H1 (cell line): ENCODE data around the gene SNX13. TPM values are rescaled to one million over a fixed set of nuclear protein-coding genes. Genes with fewer than 3 reads are reported as not detected.

Experiments
- CTCF ChIA-PET: fragments of 300-600 bp; sonication (Branson Sonifier 250); formaldehyde crosslinking; loops from one replicate; lab custom pipeline; 2021; ENCODE audit not compliant: partially characterized antibody; lab: Charles Lee
- POLR2A ChIA-PET: fragments of 300-600 bp; sonication (Branson Sonifier 250); formaldehyde crosslinking; loops from one replicate; lab custom pipeline; 2021; ENCODE audit warnings: inconsistent platforms; ENCODE audit not compliant: partially characterized antibody; lab: Charles Lee
- DNase-seq, 2 experiments: peaks; one replicate each; pipeline versions ENCODE4 v3.0.0 to v3.0.0-alpha.2; 2010 to 2022; ENCODE audit warnings: low spot score in 2 of 2, low read depth in 1 of 2, mixed read lengths in 1 of 2
- FAIRE-seq: peaks from 2 replicates; lab custom pipeline; 2011; peaks lifted over from hg19 to GRCh38; lab: Jason Lieb, UNC
- H2AFZ ChIP-seq: 2 replicates; pipeline ENCODE4 v1.8.1; 2012; ENCODE audit warnings: low read length, inconsistent platforms
- H2AK5ac ChIP-seq: 2 replicates; pipeline ENCODE4 v1.6.1; 2013; ENCODE audit warnings: low read depth, low read length
- H2BK120ac ChIP-seq: replicated peaks from 2 replicates; pipeline ENCODE3; 2013; ENCODE audit warnings: low read depth, low read length, inconsistent platforms
- H2BK12ac ChIP-seq: 2 replicates; pipeline ENCODE4 v1.6.1; 2013; ENCODE audit warnings: low read depth, low read length
- H2BK15ac ChIP-seq: 2 replicates; pipeline ENCODE4 v1.6.1; 2013; ENCODE audit warnings: low read length
- H2BK20ac ChIP-seq: 2 replicates; pipeline ENCODE4 v1.6.1; 2013; ENCODE audit warnings: low read length
- H2BK5ac ChIP-seq: 2 replicates; pipeline ENCODE4 v1.6.1; 2013; ENCODE audit warnings: low read depth, low read length
- H3K14ac ChIP-seq: 2 replicates; pipeline ENCODE4 v1.6.1; 2013; ENCODE audit warnings: inconsistent platforms; ENCODE audit not compliant: insufficient read length
- H3K18ac ChIP-seq: 2 replicates; pipeline ENCODE4 v1.6.1; 2013; ENCODE audit warnings: low read length; ENCODE audit errors: extremely low read depth
- H3K23ac ChIP-seq: 2 replicates; pipeline ENCODE4 v1.6.1; 2013; ENCODE audit warnings: inconsistent platforms; ENCODE audit not compliant: insufficient read length
- H3K23me2 ChIP-seq: 2 replicates; pipeline ENCODE4 v1.6.1; 2013; ENCODE audit warnings: low read depth, low read length
- H3K27ac ChIP-seq: 2 replicates; pipeline ENCODE4 v1.6.1; 2011; ENCODE audit warnings: low read depth, low read length, inconsistent platforms
- H3K27me3 ChIP-seq, 4 experiments: replicated peaks in 1 of 4; 1 replicate in 1 of 4; 2 replicates in 3 of 4; pipeline versions ENCODE4 v1.6.1 to v1.8.1; 2011 to 2013; ENCODE audit warnings: low read length in 3 of 4, mild to moderate bottlenecking in 3 of 4, inconsistent platforms in 2 of 4, mixed read lengths in 2 of 4, moderate library complexity in 1 of 4; ENCODE audit not compliant: control insufficient read depth in 3 of 4, insufficient read depth in 3 of 4; ENCODE audit errors: extremely low read depth in 1 of 4
- H3K36me3 ChIP-seq, 4 experiments: 2 replicates each; pipeline versions ENCODE4 v1.6.1 to v1.8.1; 2011 to 2013; ENCODE audit warnings: mild to moderate bottlenecking in 4 of 4, low read length in 3 of 4, moderate library complexity in 2 of 4, control low read depth in 1 of 4, inconsistent platforms in 1 of 4; ENCODE audit not compliant: insufficient read depth in 4 of 4, control insufficient read depth in 2 of 4
- H3K4ac ChIP-seq: replicated peaks from 2 replicates; pipeline ENCODE3; 2013; ENCODE audit warnings: low read length, low read depth, mixed read lengths, inconsistent platforms; ENCODE audit not compliant: insufficient read length
- H3K4me1 ChIP-seq, 4 experiments: replicated peaks in 1 of 4; 1 replicate in 1 of 4; 2 replicates in 3 of 4; pipeline versions ENCODE4 v1.6.1 to v1.8.1; 2011 to 2013; ENCODE audit warnings: low read length in 3 of 4, inconsistent platforms in 2 of 4, mixed read lengths in 1 of 4; ENCODE audit not compliant: insufficient read depth in 4 of 4, control insufficient read depth in 3 of 4
- H3K4me2 ChIP-seq, 2 experiments: 2 replicates each; pipeline versions ENCODE4 v1.6.1 to v1.8.1; 2011 to 2013; ENCODE audit warnings: low read depth in 2 of 2, low read length in 2 of 2, control low read depth in 1 of 2, inconsistent platforms in 1 of 2, mild to moderate bottlenecking in 1 of 2; ENCODE audit not compliant: insufficient read depth in 1 of 2
- H3K4me3 ChIP-seq, 4 experiments: fragments of 200-600, 300-600 bp in 1 of 4; sonication (generic), shearing (Covaris generic), sonication (Bioruptor Twin) in 1 of 4; 2 replicates each; pipeline versions ENCODE4 v1.5.1 to v1.8.1; 2011 to 2016; ENCODE audit warnings: low read length in 4 of 4, low read depth in 3 of 4, control low read depth in 2 of 4, inconsistent platforms in 2 of 4, mild to moderate bottlenecking in 2 of 4, mixed read lengths in 1 of 4, moderate library complexity in 1 of 4; ENCODE audit not compliant: insufficient read depth in 2 of 4; ENCODE audit errors: extremely low read depth in 1 of 4
- H3K56ac ChIP-seq: replicated peaks from 2 replicates; pipeline ENCODE3; 2013; ENCODE audit warnings: low read depth, mild to moderate bottlenecking, mixed read lengths, low read length, inconsistent platforms; ENCODE audit not compliant: insufficient read length
- H3K79me1 ChIP-seq: 2 replicates; pipeline ENCODE4 v1.6.1; 2013; ENCODE audit warnings: low read depth, low read length, control low read depth
- H3K79me2 ChIP-seq, 2 experiments: 2 replicates each; pipeline versions ENCODE4 v1.6.1 to v1.8.1; 2012 to 2013; ENCODE audit warnings: low read length in 2 of 2, mild to moderate bottlenecking in 2 of 2, inconsistent platforms in 1 of 2; ENCODE audit not compliant: insufficient read depth in 2 of 2, control insufficient read depth in 1 of 2
- H3K9ac ChIP-seq, 4 experiments: replicated peaks in 1 of 4; 1 replicate in 1 of 4; 2 replicates in 3 of 4; pipeline versions ENCODE4 v1.6.1 to v1.8.1; 2011 to 2013; ENCODE audit warnings: low read depth in 3 of 4, low read length in 3 of 4, control low read depth in 2 of 4, mild to moderate bottlenecking in 2 of 4, moderate library complexity in 2 of 4, inconsistent platforms in 1 of 4; ENCODE audit errors: extremely low read depth in 1 of 4
- H3K9me3 ChIP-seq, 2 experiments: 2 replicates each; pipeline versions ENCODE4 v1.6.1 to v1.8.1; 2012 to 2013; ENCODE audit warnings: mild to moderate bottlenecking in 2 of 2, moderate library complexity in 2 of 2, control low read depth in 1 of 2, inconsistent platforms in 1 of 2, low read depth in 1 of 2, low read length in 1 of 2, mixed read lengths in 1 of 2; ENCODE audit not compliant: insufficient read depth in 2 of 2
- H4K20me1 ChIP-seq, 2 experiments: replicated peaks in 1 of 2; 2 replicates each; pipeline versions ENCODE3 to v1.8.1; 2011 to 2013; ENCODE audit warnings: inconsistent platforms in 2 of 2, low read length in 2 of 2, mild to moderate bottlenecking in 1 of 2; ENCODE audit not compliant: insufficient read depth in 2 of 2, control insufficient read depth in 1 of 2
- H4K5ac ChIP-seq: 2 replicates; pipeline ENCODE4 v1.6.1; 2013; ENCODE audit warnings: low read length, low read depth, mixed read lengths, inconsistent platforms; ENCODE audit not compliant: insufficient read length
- H4K8ac ChIP-seq: 2 replicates; pipeline ENCODE4 v1.8.0; 2013; ENCODE audit warnings: mild to moderate bottlenecking, moderate library complexity, low read length, inconsistent platforms; ENCODE audit not compliant: insufficient read depth; ENCODE audit errors: extremely low read depth
- H4K91ac ChIP-seq: replicated peaks from 2 replicates; pipeline ENCODE3; 2013; ENCODE audit warnings: low read length, mixed read lengths, inconsistent platforms; ENCODE audit not compliant: insufficient read length
- CHD1 ChIP-seq: IDR thresholded peaks from 2 replicates; pipeline ENCODE4 v1.6.1; 2012; ENCODE audit warnings: low read depth, low read length, improper control_type of control experiment
- EGR1 ChIP-seq: IDR thresholded peaks from 2 replicates; pipeline ENCODE4 v1.6.1; 2011; ENCODE audit warnings: low read depth, low read length, borderline replicate concordance
- WGBS, 2 experiments: shearing (Covaris generic) in 1 of 2; methylation state at CpG; one replicate each; pipeline versions ENCODE4 v1.1.6 to v1.1.7; 2013 to 2015; ENCODE audit warnings: low lambda C conversion rate in 2 of 2, mixed read lengths in 2 of 2, inconsistent platforms in 1 of 2, low coverage in 1 of 2, missing lambda C conversion rate in 1 of 2; ENCODE audit not compliant: insufficient replicate concordance in 2 of 2, insufficient coverage in 1 of 2, insufficient read length in 1 of 2; ENCODE audit errors: extremely low coverage in 1 of 2, missing lambda C conversion rate in 1 of 2; 5-methylcytosine and 5-hydroxymethylcytosine counted together
- polyA plus RNA-seq, 7 experiments: library from polyadenylated mRNA; depleted of rRNA in 3 of 7; stranded (reverse) in 5 of 7; unstranded in 2 of 7; fragments of >200 nt in 5 of 7; fragments of 200-250 nt in 2 of 7; gene quantifications; 1 replicate in 5 of 7; 2 replicates in 1 of 7; 4 replicates in 1 of 7; pipeline versions ENCODE4 v1.2.1 to v1.2.3, GENCODE V29; 2011 to 2013; ENCODE audit warnings: missing spikeins in 2 of 7, mixed read lengths in 2 of 7
- total RNA-seq: library from RNA; stranded (reverse); fragmentation: NEBNext Ultra II Directional; extraction: Animal tissue kit (Norgen Biotek cat#: 25700); gene quantifications from 2 replicates; pipeline ENCODE4 v1.2.1, GENCODE V29; 2021

SNX13 gene
- total and polyA plus RNA-seq, 2 of the 8 experiments (the other 6 are each of a cell fraction or from before 2014, with no cell fraction given), result 5.5 to 27.4 TPM

GRCh38 chr7:17898111-17898510 lies 42.2 kb downstream of the SNX13 start:
- no peak overlapping the region for H2BK15ac ChIP-seq
- no peak overlapping the region for H3K14ac ChIP-seq
- POLR2A ChIA-PET, result no interaction called here
- no peak overlapping the region for H3K9ac ChIP-seq
- no peak overlapping the region for H3K27ac ChIP-seq
- no peak overlapping the region for H4K8ac ChIP-seq
- no peaks in the 10 kb centered on the region for H3K9me3 ChIP-seq
- H2AK5ac ChIP-seq, result no peak overlapping the region
- no peak overlapping the region for H2BK12ac ChIP-seq
- no peak overlapping the region for H2BK120ac ChIP-seq
- no peak overlapping the region for H2BK20ac ChIP-seq
- H3K23me2 ChIP-seq, result no peaks in the 10 kb centered on the region
- no peak overlapping the region for H4K5ac ChIP-seq
- peaks cover 0 to 2% of the 10 kb centered on the region in 2 experiments for H4K20me1 ChIP-seq
- WGBS, 2 experiments, result 91% methylated on average over 4 of the region's 4 CpGs; no CpG with 5 or more reads in 1 of the 2 experiments
- no peak overlapping the region for H2BK5ac ChIP-seq
- peaks cover 4 to 16% (median 7%) of the 10 kb centered on the region in 4 experiments for H3K4me1 ChIP-seq
- DNase-seq (no peak), FAIRE-seq (no peak)
- CTCF ChIA-PET, result no interaction called here
- no peak overlapping the region for H3K4me2 ChIP-seq
- no peak overlapping the region for H3K4me3 ChIP-seq
- H2AFZ ChIP-seq, result no peak overlapping the region
- H3K56ac ChIP-seq, result no peak overlapping the region
- TF ChIP-seq EGR1, result no peak
- no peak for TF ChIP-seq CHD1
- H3K79me1 ChIP-seq, result peaks cover 5% of the 10 kb centered on the region; the same call in 1 of the 2 replicates
- peaks cover 0 to 31% of the 10 kb centered on the region in 2 experiments; a peak in 2 of 4 replicates for H3K79me2 ChIP-seq
- no peak overlapping the region for H3K4ac ChIP-seq
- no peaks in the 10 kb centered on the region for H3K27me3 ChIP-seq
- H3K23ac ChIP-seq, result no peak overlapping the region
- H4K91ac ChIP-seq, result no peak overlapping the region
- H3K36me3 ChIP-seq, result no peaks in the 10 kb centered on the region
- H3K18ac ChIP-seq, result no peak overlapping the region
